ENCODE measurements around the gene KRTAP10-3. TPM values are rescaled to one million over a fixed set of nuclear protein-coding genes. Genes with fewer than 3 reads are reported as not detected.

KRTAP10-3 gene
- total RNA-seq, 1 experiment from 2014 or later: 0.62 TPM

DNA sequence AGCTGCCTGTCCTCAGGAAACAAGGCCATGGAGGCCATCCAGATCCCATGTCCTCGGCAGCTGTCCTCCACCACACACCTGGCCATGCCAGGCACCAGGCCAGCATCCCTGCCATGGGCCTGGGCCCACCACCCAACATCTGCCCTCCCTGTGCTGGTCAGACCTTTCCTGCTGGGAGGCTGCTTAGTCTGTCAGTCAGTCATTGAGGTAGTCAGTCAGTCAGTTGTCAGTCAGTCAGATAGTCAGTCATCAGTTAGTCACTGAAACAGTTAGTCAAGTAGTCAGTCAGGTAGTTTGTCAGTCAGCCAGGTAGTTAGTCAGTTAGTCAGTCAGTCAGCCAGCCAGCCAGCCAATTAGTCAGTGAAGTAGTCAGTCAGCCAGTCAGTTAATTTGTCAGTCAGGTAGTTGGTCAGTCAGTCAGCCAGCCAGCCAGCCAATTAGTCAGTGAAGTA lies 35.8 kb downstream of the KRTAP10-3 start:
- Histone ChIP-seq H3K36me3 (ENCODE audit: insufficient read depth, low read length, poor library complexity, severe bottlenecking) (no peaks in the 10 kb centered on the region), H3K4me3 (ENCODE audit: low read depth, low read length, poor library complexity, severe bottlenecking) (no peak overlapping the region), H3K27me3 (replicated peaks; ENCODE audit: insufficient read depth, low read depth, low read length, poor library complexity) (no peaks in the 10 kb centered on the region), H3K4me1 (ENCODE audit: insufficient read depth, low read length, poor library complexity, severe bottlenecking) (no peaks in the 10 kb centered on the region), H3K27ac (ENCODE audit: low read depth, low read length, poor library complexity, severe bottlenecking) (no peak overlapping the region), H3K9me3 (ENCODE audit: low read depth, low read length, poor library complexity, severe bottlenecking) (peaks cover 6% of the 10 kb centered on the region)
- no peak for DNase-seq (ENCODE audit: low spot score)
- TF ChIP-seq, protein P1, sequence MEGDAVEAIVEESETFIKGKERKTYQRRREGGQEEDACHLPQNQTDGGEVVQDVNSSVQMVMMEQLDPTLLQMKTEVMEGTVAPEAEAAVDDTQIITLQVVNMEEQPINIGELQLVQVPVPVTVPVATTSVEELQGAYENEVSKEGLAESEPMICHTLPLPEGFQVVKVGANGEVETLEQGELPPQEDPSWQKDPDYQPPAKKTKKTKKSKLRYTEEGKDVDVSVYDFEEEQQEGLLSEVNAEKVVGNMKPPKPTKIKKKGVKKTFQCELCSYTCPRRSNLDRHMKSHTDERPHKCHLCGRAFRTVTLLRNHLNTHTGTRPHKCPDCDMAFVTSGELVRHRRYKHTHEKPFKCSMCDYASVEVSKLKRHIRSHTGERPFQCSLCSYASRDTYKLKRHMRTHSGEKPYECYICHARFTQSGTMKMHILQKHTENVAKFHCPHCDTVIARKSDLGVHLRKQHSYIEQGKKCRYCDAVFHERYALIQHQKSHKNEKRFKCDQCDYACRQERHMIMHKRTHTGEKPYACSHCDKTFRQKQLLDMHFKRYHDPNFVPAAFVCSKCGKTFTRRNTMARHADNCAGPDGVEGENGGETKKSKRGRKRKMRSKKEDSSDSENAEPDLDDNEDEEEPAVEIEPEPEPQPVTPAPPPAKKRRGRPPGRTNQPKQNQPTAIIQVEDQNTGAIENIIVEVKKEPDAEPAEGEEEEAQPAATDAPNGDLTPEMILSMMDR (conservative IDR thresholded peaks at IDR 0.05; ENCODE audit: low read depth, low read length): no peak
- no peak for TF ChIP-seq EZH2 (IDR thresholded peaks at IDR 0.05; ENCODE audit: borderline replicate concordance, low read depth, low read length, poor library complexity, severe bottlenecking)
- ChIA-PET CTCF (no interaction called here), POLR2A (ENCODE audit: low non-redundant PET) (no interaction called here)
- BruUV-seq (replicated peaks): no TSS peak
- intact Hi-C loops (cut with micrococcal nuclease; ENCODE audit: unreplicated experiment): no loop called here

GRCh38 chr21:44521928-44522752 lies 36.5 kb downstream of the KRTAP10-3 start:
- no peak for DNase-seq (ENCODE audit: low spot score)
- ChIA-PET CTCF (no interaction called here), POLR2A (ENCODE audit: low non-redundant PET) (no interaction called here)
- H3K27me3 ChIP-seq (replicated peaks; ENCODE audit: insufficient read depth, low read depth, low read length, poor library complexity): no peaks in the 10 kb centered on the region
- no peaks in the 10 kb centered on the region for H3K4me1 ChIP-seq (ENCODE audit: insufficient read depth, low read length, poor library complexity, severe bottlenecking)
- TF ChIP-seq, protein P1 (conservative IDR thresholded peaks at IDR 0.05; ENCODE audit: low read depth, low read length): no peak
- no peak for TF ChIP-seq EZH2 (IDR thresholded peaks at IDR 0.05; ENCODE audit: borderline replicate concordance, low read depth, low read length, poor library complexity, severe bottlenecking)
- H3K36me3 ChIP-seq (ENCODE audit: insufficient read depth, low read length, poor library complexity, severe bottlenecking): no peaks in the 10 kb centered on the region
- H3K4me3 ChIP-seq (ENCODE audit: low read depth, low read length, poor library complexity, severe bottlenecking): no peak overlapping the region
- peaks cover 6% of the 10 kb centered on the region for H3K9me3 ChIP-seq (ENCODE audit: low read depth, low read length, poor library complexity, severe bottlenecking)
- BruUV-seq (replicated peaks): no TSS peak
- no peak overlapping the region for H3K27ac ChIP-seq (ENCODE audit: low read depth, low read length, poor library complexity, severe bottlenecking)
- intact Hi-C loops (cut with micrococcal nuclease; ENCODE audit: unreplicated experiment): no loop called here

DNA sequence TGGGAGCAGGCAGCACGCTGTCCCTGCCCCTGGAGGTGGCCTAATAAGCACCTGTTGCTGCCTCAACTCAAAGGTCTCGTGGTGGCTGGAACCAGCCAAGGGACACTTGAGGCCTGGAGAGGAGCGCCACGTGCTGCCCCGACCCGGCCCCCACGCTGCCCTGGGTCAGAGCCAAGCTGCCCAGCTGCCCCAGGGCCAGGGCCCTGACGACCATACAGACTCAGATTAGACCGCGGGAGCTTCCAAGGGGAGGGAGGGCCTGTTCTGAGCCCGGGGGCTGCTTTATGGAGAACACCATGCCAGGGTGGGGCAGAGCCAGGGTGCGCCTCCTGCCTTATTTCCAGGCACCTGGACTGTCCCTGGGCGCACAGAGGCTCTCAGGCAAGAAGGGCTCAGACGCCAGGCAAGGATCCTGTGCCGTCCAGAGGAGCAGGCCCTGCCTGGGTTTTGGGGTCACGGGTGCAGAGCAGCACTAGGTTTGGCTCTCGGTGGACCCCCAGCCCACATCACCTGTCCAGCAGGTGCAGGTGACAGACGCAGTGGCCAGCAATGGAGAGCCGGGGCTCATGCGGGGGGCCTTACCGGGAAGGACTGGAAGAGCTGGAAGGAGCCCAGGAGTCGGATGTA lies 37.2 kb downstream of the KRTAP10-3 start:
- Histone ChIP-seq H3K4me1 (ENCODE audit: insufficient read depth, low read length, poor library complexity, severe bottlenecking) (no peaks in the 10 kb centered on the region), H3K9me3 (ENCODE audit: low read depth, low read length, poor library complexity, severe bottlenecking) (peaks cover 6% of the 10 kb centered on the region), H3K36me3 (ENCODE audit: insufficient read depth, low read length, poor library complexity, severe bottlenecking) (no peaks in the 10 kb centered on the region), H3K4me3 (ENCODE audit: low read depth, low read length, poor library complexity, severe bottlenecking) (no peak overlapping the region), H3K27ac (ENCODE audit: low read depth, low read length, poor library complexity, severe bottlenecking) (no peak overlapping the region), H3K27me3 (replicated peaks; ENCODE audit: insufficient read depth, low read depth, low read length, poor library complexity) (no peaks in the 10 kb centered on the region)
- CTCF ChIA-PET: no interaction called here
- BruUV-seq (replicated peaks): no TSS peak
- POLR2A ChIA-PET (ENCODE audit: low non-redundant PET): no interaction called here
- intact Hi-C loops (cut with micrococcal nuclease; ENCODE audit: unreplicated experiment): no loop called here
- no peak for DNase-seq (ENCODE audit: low spot score)
- TF ChIP-seq, protein P1 (conservative IDR thresholded peaks at IDR 0.05; ENCODE audit: low read depth, low read length): no peak
- no peak for TF ChIP-seq EZH2 (IDR thresholded peaks at IDR 0.05; ENCODE audit: borderline replicate concordance, low read depth, low read length, poor library complexity, severe bottlenecking)

Measured in A673 (cell line).